Type B pancreatic cell (in vitro differentiated cells): ENCODE measurements around the gene HSD3B7. TPM values are rescaled to one million over a fixed set of nuclear protein-coding genes. Genes with fewer than 3 reads are reported as not detected.

Experiments
- DNase-seq: peaks from one replicate; pipeline ENCODE4 v3.0.0; 2021; ENCODE audit warnings: mixed read lengths; ENCODE audit not compliant: unreplicated experiment; ENCODE audit errors: extremely low spot score
- H3K27ac Mint-ChIP-seq: 2 replicates; pipeline ENCODE4 v1.8.0; 2021; ENCODE audit warnings: mild to moderate bottlenecking, mixed read lengths
- H3K27me3 Mint-ChIP-seq: 2 replicates; pipeline ENCODE4 v1.8.0; 2021; ENCODE audit warnings: mixed read lengths
- H3K36me3 Mint-ChIP-seq: 2 replicates; pipeline ENCODE4 v1.8.0; 2021; ENCODE audit warnings: mixed read lengths
- H3K4me1 Mint-ChIP-seq: one replicate; pipeline ENCODE4 v1.8.0; 2021; ENCODE audit warnings: mixed read lengths; ENCODE audit not compliant: unreplicated experiment
- H3K4me3 Mint-ChIP-seq: 2 replicates; pipeline ENCODE4 v1.8.0; 2021; ENCODE audit warnings: mild to moderate bottlenecking, mixed read lengths
- H3K9me3 Mint-ChIP-seq: 2 replicates; pipeline ENCODE4 v1.8.0; 2021; ENCODE audit warnings: mixed read lengths
- total RNA-seq: library from RNA; stranded (reverse); gene quantifications from 2 replicates; pipeline ENCODE4 v1.2.1, GENCODE V29; 2021; ENCODE audit warnings: low replicate concordance
- TF ChIP-seq, protein P1 (sequence below): fragments of 200-600 bp; sonication (generic); conservative IDR thresholded peaks from 2 replicates; pipeline ENCODE4 v1.5.0; 2021; ENCODE audit warnings: antibody characterized with exemption, mild to moderate bottlenecking

Gene HSD3B7
- total RNA-seq, 1 donor from 2014 or later = 5.8 TPM

DNA sequence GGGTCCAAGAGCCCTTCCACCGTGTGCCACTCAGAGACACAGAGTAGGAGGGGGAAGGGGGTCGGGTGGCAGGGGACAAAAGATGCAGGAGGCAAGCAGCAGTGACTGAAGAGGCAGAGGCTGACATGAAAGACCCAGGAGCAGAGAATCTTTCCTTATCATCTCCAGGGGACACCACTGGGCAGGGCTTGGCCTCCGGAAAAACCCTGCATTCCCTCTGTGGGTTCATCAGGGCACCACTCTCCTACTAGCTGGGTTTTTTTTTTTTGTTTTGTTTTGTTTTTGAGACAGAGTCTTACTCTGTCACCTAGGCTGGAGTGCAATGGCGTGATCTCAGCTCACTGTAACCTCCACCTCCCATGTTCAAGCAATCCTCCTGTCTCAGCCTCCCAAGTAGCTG lies 46.3 kb downstream of the HSD3B7 start:
- Mint-ChIP-seq H3K27me3 (no peaks in the 10 kb centered on the region), H3K4me3 (no peak overlapping the region), H3K9me3 (no peaks in the 10 kb centered on the region), H3K4me1 (no peaks in the 10 kb centered on the region), H3K27ac (no peak overlapping the region), H3K36me3 (no peaks in the 10 kb centered on the region)
- TF ChIP-seq, protein P1, sequence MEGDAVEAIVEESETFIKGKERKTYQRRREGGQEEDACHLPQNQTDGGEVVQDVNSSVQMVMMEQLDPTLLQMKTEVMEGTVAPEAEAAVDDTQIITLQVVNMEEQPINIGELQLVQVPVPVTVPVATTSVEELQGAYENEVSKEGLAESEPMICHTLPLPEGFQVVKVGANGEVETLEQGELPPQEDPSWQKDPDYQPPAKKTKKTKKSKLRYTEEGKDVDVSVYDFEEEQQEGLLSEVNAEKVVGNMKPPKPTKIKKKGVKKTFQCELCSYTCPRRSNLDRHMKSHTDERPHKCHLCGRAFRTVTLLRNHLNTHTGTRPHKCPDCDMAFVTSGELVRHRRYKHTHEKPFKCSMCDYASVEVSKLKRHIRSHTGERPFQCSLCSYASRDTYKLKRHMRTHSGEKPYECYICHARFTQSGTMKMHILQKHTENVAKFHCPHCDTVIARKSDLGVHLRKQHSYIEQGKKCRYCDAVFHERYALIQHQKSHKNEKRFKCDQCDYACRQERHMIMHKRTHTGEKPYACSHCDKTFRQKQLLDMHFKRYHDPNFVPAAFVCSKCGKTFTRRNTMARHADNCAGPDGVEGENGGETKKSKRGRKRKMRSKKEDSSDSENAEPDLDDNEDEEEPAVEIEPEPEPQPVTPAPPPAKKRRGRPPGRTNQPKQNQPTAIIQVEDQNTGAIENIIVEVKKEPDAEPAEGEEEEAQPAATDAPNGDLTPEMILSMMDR = no peak
- no peak for DNase-seq

DNA sequence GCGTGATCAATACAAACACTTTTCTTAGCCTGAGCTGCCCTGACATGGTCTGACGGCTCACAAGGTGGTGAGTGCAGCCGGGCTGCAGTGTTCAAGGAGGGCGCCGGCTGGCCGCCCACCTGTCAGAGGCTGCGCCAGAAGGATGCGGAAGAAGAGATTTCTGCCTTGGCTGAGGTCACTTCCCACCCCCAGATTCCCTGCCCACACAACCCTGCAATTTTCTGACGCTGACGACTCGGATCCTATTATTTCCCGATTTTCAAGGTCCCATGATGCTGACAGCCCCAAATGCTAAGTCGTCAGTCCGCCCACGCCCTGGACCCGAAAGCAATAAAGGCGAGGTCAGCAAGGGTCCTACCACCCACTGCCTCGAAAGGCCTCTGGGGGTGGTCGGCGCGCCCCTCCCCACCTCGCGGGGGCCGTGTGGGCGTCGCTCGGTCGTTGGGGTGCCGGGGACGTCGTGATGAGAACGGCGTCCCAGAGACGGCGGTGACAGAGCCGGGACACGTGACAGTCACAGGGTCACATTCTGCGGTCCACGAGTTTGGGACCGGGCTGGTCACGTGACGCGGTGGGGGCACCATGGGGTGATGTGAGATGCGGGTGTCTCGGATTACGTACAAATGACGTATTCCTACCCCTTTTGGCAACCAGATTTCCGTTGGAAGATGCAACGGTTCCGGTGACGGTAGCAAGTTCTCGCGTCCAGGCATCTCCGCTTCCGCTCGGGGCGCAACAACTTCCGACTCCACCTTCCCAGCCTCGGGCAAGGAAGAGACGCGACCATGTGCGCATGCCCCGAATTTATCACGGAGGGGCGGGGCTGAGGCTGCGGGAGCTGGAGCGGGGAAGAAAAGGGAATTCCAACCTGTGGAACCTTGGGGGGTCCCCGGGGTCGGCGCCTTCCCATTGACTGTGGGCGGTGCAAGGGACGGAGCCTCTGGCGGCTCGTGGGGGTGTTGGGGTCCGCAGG lies 48.0 kb downstream of the HSD3B7 start, which contains the start of gene STX4:
Gene STX4, plus strand, starts transcription at position 823 of the 973 bp plus-strand sequence. CDS start 248 bp downstream, outside the sequence.
- no peaks in the 10 kb centered on the region for H3K27me3 Mint-ChIP-seq
- H3K4me3 Mint-ChIP-seq = peak within 1 kb of the TSS; percentile 97
- peak within 1 kb of the TSS; percentile 92 for H3K27ac Mint-ChIP-seq
- no peaks in the 10 kb centered on the region for H3K9me3 Mint-ChIP-seq
- TF ChIP-seq, protein P1 = no peak
- peak; percentile 96 for DNase-seq
- H3K4me1 Mint-ChIP-seq = no peaks in the 10 kb centered on the region
- no peaks in the 10 kb centered on the region for H3K36me3 Mint-ChIP-seq

DNA sequence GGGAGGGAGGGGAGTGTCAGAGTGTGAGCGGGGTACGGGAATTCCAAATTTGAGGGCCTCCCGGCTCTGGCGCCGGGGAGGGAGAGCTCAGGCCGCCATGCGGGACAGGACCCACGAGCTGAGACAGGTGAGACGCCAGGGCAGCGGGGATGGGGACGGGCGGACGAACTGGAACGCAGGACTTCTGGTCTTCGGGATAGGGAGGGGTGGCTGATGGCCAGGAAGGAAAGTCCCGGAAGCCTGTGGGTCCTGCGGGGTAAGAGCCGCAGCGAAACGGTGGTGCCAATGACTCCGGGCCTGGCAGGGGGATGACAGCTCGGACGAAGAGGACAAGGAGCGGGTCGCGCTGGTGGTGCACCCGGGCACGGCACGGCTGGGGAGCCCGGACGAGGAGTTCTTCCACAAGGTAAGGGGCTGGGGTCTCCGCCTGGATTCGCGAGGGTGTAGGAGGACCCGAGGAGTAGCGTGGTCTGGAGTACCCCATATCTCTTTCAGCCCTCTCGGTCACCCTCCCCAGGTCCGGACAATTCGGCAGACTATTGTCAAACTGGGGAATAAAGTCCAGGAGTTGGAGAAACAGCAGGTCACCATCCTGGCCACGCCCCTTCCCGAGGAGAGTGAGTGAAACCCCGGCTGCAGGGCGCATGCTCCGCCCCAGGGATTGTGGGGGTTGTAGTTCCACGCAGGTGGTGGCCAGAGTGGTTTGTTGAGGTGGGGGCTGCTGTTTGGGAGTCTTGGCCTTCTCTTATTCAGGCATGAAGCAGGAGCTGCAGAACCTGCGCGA lies 48.9 kb downstream of the HSD3B7 start:
- Mint-ChIP-seq H3K4me3 (peak overlapping the region; percentile 97), H3K9me3 (no peaks in the 10 kb centered on the region), H3K27ac (peak overlapping the region; percentile 92), H3K27me3 (no peaks in the 10 kb centered on the region), H3K36me3 (no peaks in the 10 kb centered on the region), H3K4me1 (no peaks in the 10 kb centered on the region)
- TF ChIP-seq, protein P1 = no peak
- DNase-seq = peak; percentile 83

DNA sequence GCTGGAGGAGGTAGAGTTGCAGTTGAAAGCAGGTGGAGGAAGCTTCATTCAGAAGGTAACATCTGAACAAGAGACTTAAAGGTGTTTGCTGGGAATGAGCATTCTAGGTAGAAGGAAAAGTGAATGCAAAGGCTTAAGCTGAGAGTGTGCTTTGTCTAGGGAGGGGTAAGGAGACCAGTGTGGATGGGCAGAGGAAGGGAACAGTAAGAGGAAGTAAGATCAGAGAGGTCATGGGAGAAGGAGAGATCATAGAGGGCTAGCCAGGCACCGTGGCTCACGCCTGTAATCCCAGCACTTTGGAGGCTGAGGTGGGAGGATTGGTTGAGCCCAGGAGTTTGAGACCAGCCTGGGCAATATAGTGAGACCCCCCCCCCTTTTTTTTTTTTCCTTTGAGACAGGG lies 51.7 kb downstream of the HSD3B7 start:
- Mint-ChIP-seq H3K4me1 (no peaks in the 10 kb centered on the region), H3K27me3 (no peaks in the 10 kb centered on the region), H3K27ac (no peak overlapping the region), H3K4me3 (peak overlapping the region; percentile 57), H3K36me3 (no peaks in the 10 kb centered on the region), H3K9me3 (no peaks in the 10 kb centered on the region)
- TF ChIP-seq, protein P1 = no peak
- DNase-seq = no peak

Other genes starting within 250 kb of the HSD3B7 start
- gene PHKG2, start 236.8 kb upstream of the HSD3B7 start, total RNA-seq = 41.5 and 42.4 TPM in 2 replicates
- gene CFAP119, start 223.1 kb upstream of the HSD3B7 start, total RNA-seq = 14.2 and 15.0 TPM in 2 replicates
- 107 and 131 TPM in 2 replicates for gene RNF40, start 222.9 kb upstream of the HSD3B7 start, total RNA-seq
- 26.9 and 35.5 TPM in 2 replicates for gene ZNF629, start 198.0 kb upstream of the HSD3B7 start, total RNA-seq
- gene BCL7C, start 91.1 kb upstream of the HSD3B7 start, total RNA-seq = 26.3 and 35.0 TPM in 2 replicates
- 2.5 and 3.1 TPM in 2 replicates for gene CTF1, start 88.6 kb upstream of the HSD3B7 start, total RNA-seq
- 29.0 and 46.4 TPM in 2 replicates for gene FBXL19, start 61.6 kb upstream of the HSD3B7 start, total RNA-seq
- 18.7 and 19.4 TPM in 2 replicates for gene ORAI3, start 36.1 kb upstream of the HSD3B7 start, total RNA-seq
- 19.3 and 25.0 TPM in 2 replicates for gene SETD1A, start 27.5 kb upstream of the HSD3B7 start, total RNA-seq
- gene STX1B, start 25.4 kb downstream of the HSD3B7 start, total RNA-seq = 1.0 and 9.9 TPM in 2 replicates
- 35.3 and 38.5 TPM in 2 replicates for gene STX4, start 48.4 kb downstream of the HSD3B7 start, total RNA-seq
- 10.5 and 13.4 TPM in 2 replicates for gene ZNF668, start 89.0 kb downstream of the HSD3B7 start, total RNA-seq
- gene ZNF646, start 89.2 kb downstream of the HSD3B7 start, total RNA-seq = 21.0 and 27.2 TPM in 2 replicates
- gene PRSS53, start 103.7 kb downstream of the HSD3B7 start, total RNA-seq = 3.5 and 5.1 TPM in 2 replicates
- gene VKORC1, start 109.6 kb downstream of the HSD3B7 start, total RNA-seq = 70.1 and 78.9 TPM in 2 replicates
- gene BCKDK, start 123.2 kb downstream of the HSD3B7 start, total RNA-seq = 38.5 and 44.5 TPM in 2 replicates
- gene KAT8, start 132.5 kb downstream of the HSD3B7 start, total RNA-seq = 54.4 and 70.3 TPM in 2 replicates
- 84.7 and 205 TPM in 2 replicates for gene PRSS8, start 150.5 kb downstream of the HSD3B7 start, total RNA-seq
- 1.8 and 2.0 TPM in 2 replicates for gene PRSS36, start 164.9 kb downstream of the HSD3B7 start, total RNA-seq
- 400 and 654 TPM in 2 replicates for gene FUS, start 194.9 kb downstream of the HSD3B7 start, total RNA-seq
- 8.2 and 14.5 TPM in 2 replicates for gene PYCARD, start 217.6 kb downstream of the HSD3B7 start, total RNA-seq
- gene TRIM72, start 228.9 kb downstream of the HSD3B7 start, total RNA-seq = 0.02 TPM in 1 of 2 replicates, not detected in the other
- not detected in 2 replicates for gene PYDC1, start 231.9 kb downstream of the HSD3B7 start, total RNA-seq